Activated CD8-positive, alpha-beta memory T cell treated with anti-CD3 and anti-CD28 coated beads, Interleukin-2, amount 50 U/mL, for 24 hours (primary cell): ENCODE data around the gene MB21D2.
"Not testable (repeated sequence)": the region's sequence is repeated elsewhere in the genome, so short reads cannot be mapped to it uniquely, and the experiment has no call there.

Experiments
- DNase-seq: peaks from one replicate; pipeline ENCODE4 v3.0.0-alpha.2; 2020; ENCODE audit errors: extremely low read depth

The MB21D2 gene

GRCh38 chr3:192802957-192803899, 114.4 kb downstream of the MB21D2 start:
- DNase-seq = no peak

- no peak for DNase-seq
Measured at GRCh38 chr3:192801985-192802384, 115.7 kb downstream of the MB21D2 start.

GRCh38 chr3:192799721-192800120, 117.9 kb downstream of the MB21D2 start:
- no peak for DNase-seq

GRCh38 chr3:192795021-192795420, 122.6 kb downstream of the MB21D2 start:
- DNase-seq = no peak

- no peak for DNase-seq
Measured at GRCh38 chr3:192794216-192794615, 123.4 kb downstream of the MB21D2 start.

- not testable (repeated sequence) for DNase-seq
Measured at GRCh38 chr3:192788816-192789515, 128.7 kb downstream of the MB21D2 start.

- DNase-seq = no peak
Measured at GRCh38 chr3:192778508-192778907, 139.1 kb downstream of the MB21D2 start.

- DNase-seq = not testable (repeated sequence)
Measured at GRCh38 chr3:192774341-192774740, 143.3 kb downstream of the MB21D2 start.

- no peak for DNase-seq
Measured at GRCh38 chr3:192772240-192772894, 145.3 kb downstream of the MB21D2 start.

GRCh38 chr3:192758654-192759053, 159.0 kb downstream of the MB21D2 start:
- DNase-seq = no peak

GRCh38 chr3:192751148-192751547, 166.5 kb downstream of the MB21D2 start:
- no peak for DNase-seq

- DNase-seq = no peak
Measured at GRCh38 chr3:192750201-192750600, 167.5 kb downstream of the MB21D2 start.

- DNase-seq = no peak
Measured at GRCh38 chr3:192747746-192748145, 169.9 kb downstream of the MB21D2 start.

- no peak for DNase-seq
Measured at GRCh38 chr3:192747145-192747544, 170.5 kb downstream of the MB21D2 start.
